ENCODE results near the gene MUTYH.
"Not testable (repeated sequence)": the region's sequence is repeated elsewhere in the genome, so short reads cannot be mapped to it uniquely, and the experiment has no call there.

The MUTYH gene

GRCh38 chr1:45339789-45340558, at the start of gene MUTYH, which contains the start of gene TOE1:
MUTYH (minus strand) TSS chr1:45340440; CDS start chr1:45334505, 5,935 bp downstream.
TOE1 (plus strand) TSS chr1:45340170; CDS start chr1:45340253, 83 bp downstream.
- peak; percentile 83 to 85 for DNase-seq

GRCh38 chr1:45386219-45386618, 46.0 kb upstream of the MUTYH start:
- no peak for DNase-seq

GRCh38 chr1:45385302-45385701, 45.1 kb upstream of the MUTYH start:
- no peak for DNase-seq

- not testable (repeated sequence) for DNase-seq
These were observed 44.0 kb upstream of the MUTYH start for GRCh38 chr1:45384213-45384612.

GRCh38 chr1:45383191-45383590, 43.0 kb upstream of the MUTYH start:
- DNase-seq: no peak

- DNase-seq: no peak
These were observed 41.0 kb upstream of the MUTYH start for GRCh38 chr1:45381243-45381642.

- no peak for DNase-seq
These were observed 40.5 kb upstream of the MUTYH start for GRCh38 chr1:45380730-45381129.

- no peak for DNase-seq
These were observed 39.9 kb upstream of the MUTYH start for GRCh38 chr1:45380125-45380524.

- no peak for DNase-seq
These were observed 39.3 kb upstream of the MUTYH start for GRCh38 chr1:45379524-45379923.

GRCh38 chr1:45378184-45378583, 37.9 kb upstream of the MUTYH start:
- no peak for DNase-seq

- no peak for DNase-seq
These were observed 35.2 kb upstream of the MUTYH start for GRCh38 chr1:45375104-45376090.

- no peak for DNase-seq
These were observed 33.3 kb upstream of the MUTYH start for GRCh38 chr1:45373573-45373972.

GRCh38 chr1:45370575-45370974, 30.3 kb upstream of the MUTYH start:
- no peak for DNase-seq

- no peak for DNase-seq
These were observed 24.8 kb upstream of the MUTYH start for GRCh38 chr1:45365051-45365450.

- no peak for DNase-seq
These were observed 24.1 kb upstream of the MUTYH start for GRCh38 chr1:45364294-45364693.

GRCh38 chr1:45360981-45361380, 20.7 kb upstream of the MUTYH start:
- peak; percentile 10 to 33 for DNase-seq

GRCh38 chr1:45359882-45360513, 19.8 kb upstream of the MUTYH start:
- peak; percentile 39 to 75 for DNase-seq

GRCh38 chr1:45356186-45356585, 15.9 kb upstream of the MUTYH start:
- DNase-seq: no peak

GRCh38 chr1:45355683-45356082, 15.4 kb upstream of the MUTYH start:
- DNase-seq: no peak

GRCh38 chr1:45354838-45355237, 14.6 kb upstream of the MUTYH start:
- DNase-seq: no peak

GRCh38 chr1:45353685-45354084, 13.4 kb upstream of the MUTYH start:
- DNase-seq: peak; percentile 8 to 23

GRCh38 chr1:45351508-45351907, 11.3 kb upstream of the MUTYH start:
- DNase-seq: no peak
